Parathyroid adenoma (tissue), 2 donors: ENCODE measurements around the gene SHOC2.

ENCODE experiments used
- H2AFZ ChIP-seq: fragments of 300-600 bp; sonication (generic); one replicate; pipeline ENCODE4 v1.7.0; 2017; ENCODE audit warnings: antibody characterized with exemption, mild to moderate bottlenecking
- H3K27ac ChIP-seq: fragments of 300-600 bp; sonication (generic); one replicate; pipeline ENCODE4 v1.7.0; 2017
- H3K27me3 ChIP-seq: fragments of 300-600 bp; sonication (generic); one replicate; pipeline ENCODE4 v1.7.0; 2017; ENCODE audit warnings: low read length; ENCODE audit not compliant: control insufficient read depth, insufficient read depth
- H3K36me3 ChIP-seq: fragments of 300-600 bp; sonication (generic); one replicate; pipeline ENCODE4 v1.7.0; 2017; ENCODE audit warnings: low read length; ENCODE audit not compliant: control insufficient read depth, insufficient read depth
- H3K4me1 ChIP-seq: fragments of 300-600 bp; sonication (generic); one replicate; pipeline ENCODE4 v1.7.0; 2017; ENCODE audit warnings: control low read depth
- H3K4me2 ChIP-seq: fragments of 300-600 bp; sonication (generic); one replicate; pipeline ENCODE4 v1.7.0; 2017; ENCODE audit warnings: low read length
- H3K4me3 ChIP-seq: fragments of 300-600 bp; sonication (generic); one replicate; pipeline ENCODE4 v1.7.0; 2017; ENCODE audit warnings: low read depth, low read length
- H3K79me2 ChIP-seq: fragments of 300-600 bp; sonication (generic); one replicate; pipeline ENCODE4 v1.7.0; 2017; ENCODE audit warnings: control low read depth
- H3K9ac ChIP-seq: fragments of 300-600 bp; sonication (generic); one replicate; pipeline ENCODE4 v1.7.0; 2017; ENCODE audit warnings: mild to moderate bottlenecking
- H3K9me3 ChIP-seq: fragments of 300-600 bp; sonication (generic); one replicate; pipeline ENCODE4 v1.7.0; 2017; ENCODE audit warnings: low read length; ENCODE audit not compliant: control insufficient read depth
- CTCF ChIP-seq: fragments of 300-600 bp; sonication (generic); IDR thresholded peaks from one replicate; pipeline ENCODE4 v1.7.0; 2017; ENCODE audit warnings: antibody characterized with exemption, mild to moderate bottlenecking
- donor health status: primary hyperparathyroidism.

SHOC2 gene

GRCh38 chr10:110960333-110960712 is 40.9 kb downstream of the SHOC2 start:
- Histone ChIP-seq H2AFZ (no peak overlapping the region), H3K9me3 (no peaks in the 10 kb centered on the region), H3K27ac (no peak overlapping the region), H3K27me3 (no peaks in the 10 kb centered on the region), H3K4me3 (no peak overlapping the region), H3K9ac (no peak overlapping the region), H3K4me1 (peaks cover 3% of the 10 kb centered on the region), H3K4me2 (no peak overlapping the region), H3K79me2 (peaks cover 12% of the 10 kb centered on the region), H3K36me3 (no peaks in the 10 kb centered on the region)
- TF ChIP-seq CTCF, result no peak

- no peak overlapping the region for H3K4me2 ChIP-seq
- H3K27ac ChIP-seq, result no peak overlapping the region
- H3K9me3 ChIP-seq, result no peaks in the 10 kb centered on the region
- no peaks in the 10 kb centered on the region for H3K27me3 ChIP-seq
- H3K4me1 ChIP-seq, result peaks cover 3% of the 10 kb centered on the region
- no peaks in the 10 kb centered on the region for H3K36me3 ChIP-seq
- H3K4me3 ChIP-seq, result no peak overlapping the region
- no peak for TF ChIP-seq CTCF
- no peak overlapping the region for H3K9ac ChIP-seq
- H3K79me2 ChIP-seq, result peaks cover 12% of the 10 kb centered on the region
- no peak overlapping the region for H2AFZ ChIP-seq
These were observed 43.0 kb downstream of the SHOC2 start for GRCh38 chr10:110962443-110962842.

GRCh38 chr10:110963162-110963561 is 43.8 kb downstream of the SHOC2 start:
- no peak overlapping the region for H3K27ac ChIP-seq
- no peak overlapping the region for H3K4me3 ChIP-seq
- peaks cover 3% of the 10 kb centered on the region for H3K4me1 ChIP-seq
- no peak for TF ChIP-seq CTCF
- no peak overlapping the region for H3K9ac ChIP-seq
- H3K79me2 ChIP-seq, result peaks cover 12% of the 10 kb centered on the region
- H3K9me3 ChIP-seq, result no peaks in the 10 kb centered on the region
- H3K36me3 ChIP-seq, result no peaks in the 10 kb centered on the region
- no peaks in the 10 kb centered on the region for H3K27me3 ChIP-seq
- H3K4me2 ChIP-seq, result no peak overlapping the region
- no peak overlapping the region for H2AFZ ChIP-seq

GRCh38 chr10:110964681-110965080 is 45.3 kb downstream of the SHOC2 start:
- Histone ChIP-seq H3K4me1 (peaks cover 3% of the 10 kb centered on the region), H3K36me3 (no peaks in the 10 kb centered on the region), H3K4me3 (no peak overlapping the region), H3K79me2 (peaks cover 12% of the 10 kb centered on the region), H3K9me3 (no peaks in the 10 kb centered on the region), H3K9ac (no peak overlapping the region), H3K27me3 (no peaks in the 10 kb centered on the region), H3K27ac (no peak overlapping the region), H2AFZ (no peak overlapping the region), H3K4me2 (no peak overlapping the region)
- no peak for TF ChIP-seq CTCF

- H3K36me3 ChIP-seq, result no peaks in the 10 kb centered on the region
- H2AFZ ChIP-seq, result no peak overlapping the region
- no peak overlapping the region for H3K4me2 ChIP-seq
- no peak overlapping the region for H3K4me3 ChIP-seq
- no peaks in the 10 kb centered on the region for H3K27me3 ChIP-seq
- H3K9ac ChIP-seq, result no peak overlapping the region
- peaks cover 3% of the 10 kb centered on the region for H3K4me1 ChIP-seq
- H3K9me3 ChIP-seq, result no peaks in the 10 kb centered on the region
- H3K79me2 ChIP-seq, result peaks cover 14% of the 10 kb centered on the region
- no peak overlapping the region for H3K27ac ChIP-seq
- TF ChIP-seq CTCF, result no peak
These were observed 45.8 kb downstream of the SHOC2 start for GRCh38 chr10:110965216-110965615.
